OCI-LY1 (cell line): Measurements from ENCODE around the gene KIRREL3.

ENCODE experiments used
- EZH2 ChIP-seq: fragments of 200-600 bp; sonication (generic), shearing (Covaris generic); IDR thresholded peaks from 2 replicates; pipeline ENCODE4 v1.8.0; 2017; ENCODE audit warnings: borderline replicate concordance, mixed run types, mild to moderate bottlenecking, antibody characterized with exemption, low read length, moderate library complexity, mixed read lengths
- TF ChIP-seq, protein P1 (sequence below): fragments of 200-600 bp; sonication (generic), shearing (Covaris generic); IDR thresholded peaks from 2 replicates; pipeline ENCODE4 v1.5.1; 2017; ENCODE audit warnings: mild to moderate bottlenecking, antibody characterized with exemption, low read length, moderate library complexity, mixed read lengths

DNA sequence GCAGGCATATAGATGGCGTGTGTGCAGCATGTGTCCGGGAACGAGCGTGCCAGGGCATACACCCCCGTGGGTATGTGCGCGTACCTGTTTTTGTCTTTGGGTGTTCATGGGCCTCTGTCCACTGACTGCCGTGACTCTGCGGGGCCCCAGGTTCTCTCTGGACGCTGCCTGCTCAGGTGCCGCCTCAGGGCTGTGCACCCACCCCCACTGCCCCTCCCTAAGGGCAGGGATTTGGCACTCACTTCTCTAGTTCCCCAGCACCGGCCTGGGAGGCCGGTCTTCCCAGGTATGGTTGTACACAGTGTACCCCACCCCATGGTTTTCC, 533.6 kb downstream of the KIRREL3 start:
- TF ChIP-seq, protein P1, sequence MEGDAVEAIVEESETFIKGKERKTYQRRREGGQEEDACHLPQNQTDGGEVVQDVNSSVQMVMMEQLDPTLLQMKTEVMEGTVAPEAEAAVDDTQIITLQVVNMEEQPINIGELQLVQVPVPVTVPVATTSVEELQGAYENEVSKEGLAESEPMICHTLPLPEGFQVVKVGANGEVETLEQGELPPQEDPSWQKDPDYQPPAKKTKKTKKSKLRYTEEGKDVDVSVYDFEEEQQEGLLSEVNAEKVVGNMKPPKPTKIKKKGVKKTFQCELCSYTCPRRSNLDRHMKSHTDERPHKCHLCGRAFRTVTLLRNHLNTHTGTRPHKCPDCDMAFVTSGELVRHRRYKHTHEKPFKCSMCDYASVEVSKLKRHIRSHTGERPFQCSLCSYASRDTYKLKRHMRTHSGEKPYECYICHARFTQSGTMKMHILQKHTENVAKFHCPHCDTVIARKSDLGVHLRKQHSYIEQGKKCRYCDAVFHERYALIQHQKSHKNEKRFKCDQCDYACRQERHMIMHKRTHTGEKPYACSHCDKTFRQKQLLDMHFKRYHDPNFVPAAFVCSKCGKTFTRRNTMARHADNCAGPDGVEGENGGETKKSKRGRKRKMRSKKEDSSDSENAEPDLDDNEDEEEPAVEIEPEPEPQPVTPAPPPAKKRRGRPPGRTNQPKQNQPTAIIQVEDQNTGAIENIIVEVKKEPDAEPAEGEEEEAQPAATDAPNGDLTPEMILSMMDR: no peak
- TF ChIP-seq EZH2: no peak
